ENCODE data around the gene CCSER1.

CCSER1 gene

GRCh38 chr4:90130076-90130475, 2.9 kb downstream of the CCSER1 start:
- no peak for DNase-seq

GRCh38 chr4:90137555-90137954, 10.4 kb downstream of the CCSER1 start:
- no peak for DNase-seq

GRCh38 chr4:90142081-90142480, 14.9 kb downstream of the CCSER1 start:
- DNase-seq = no peak

- no peak for DNase-seq
These were observed 18.1 kb downstream of the CCSER1 start for GRCh38 chr4:90145319-90145718.

GRCh38 chr4:90146306-90146705, 19.1 kb downstream of the CCSER1 start:
- DNase-seq = no peak

GRCh38 chr4:90148574-90149148, 21.5 kb downstream of the CCSER1 start:
- DNase-seq = no peak

GRCh38 chr4:90152024-90152423, 24.8 kb downstream of the CCSER1 start:
- DNase-seq = no peak

- DNase-seq = no peak
These were observed 32.0 kb downstream of the CCSER1 start for GRCh38 chr4:90159193-90159592.

- DNase-seq = no peak
These were observed 32.9 kb downstream of the CCSER1 start for GRCh38 chr4:90160044-90160443.

GRCh38 chr4:90162566-90162965, 35.4 kb downstream of the CCSER1 start:
- no peak for DNase-seq

GRCh38 chr4:90163872-90164271, 36.7 kb downstream of the CCSER1 start:
- no peak for DNase-seq

- no peak for DNase-seq
These were observed 38.7 kb downstream of the CCSER1 start for GRCh38 chr4:90165883-90166282.

- DNase-seq = no peak
These were observed 44.3 kb downstream of the CCSER1 start for GRCh38 chr4:90171491-90171890.

- DNase-seq = no peak
These were observed 47.4 kb downstream of the CCSER1 start for GRCh38 chr4:90174621-90175023.

GRCh38 chr4:90181644-90182043, 54.5 kb downstream of the CCSER1 start:
- no peak for DNase-seq

- DNase-seq = no peak
These were observed 56.1 kb downstream of the CCSER1 start for GRCh38 chr4:90183254-90183653.

- no peak for DNase-seq
These were observed 57.4 kb downstream of the CCSER1 start for GRCh38 chr4:90184560-90184959.

- no peak for DNase-seq
These were observed 58.2 kb downstream of the CCSER1 start for GRCh38 chr4:90185416-90185815.

- no peak for DNase-seq
These were observed 59.0 kb downstream of the CCSER1 start for GRCh38 chr4:90186229-90186628.

GRCh38 chr4:90187148-90187884, 60.1 kb downstream of the CCSER1 start:
- no peak for DNase-seq

GRCh38 chr4:90189178-90189577, 62.0 kb downstream of the CCSER1 start:
- DNase-seq = no peak

- DNase-seq = no peak
These were observed 62.8 kb downstream of the CCSER1 start for GRCh38 chr4:90189946-90190345.

GRCh38 chr4:90190525-90190924, 63.3 kb downstream of the CCSER1 start:
- no peak for DNase-seq

GRCh38 chr4:90198086-90198847, 71.1 kb downstream of the CCSER1 start:
- DNase-seq = no peak

Measured in CD4-positive, alpha-beta T cell treated with Interleukin-12 subunit alpha and Interleukin-12 subunit beta, for 1 hour (primary cell).